NT2/D1 (cell line): ENCODE data around the gene PARD6A.

ENCODE experiments used
- DNase-seq: peaks from one replicate; pipeline ENCODE4 v3.0.0-alpha.2; 2011; ENCODE audit warnings: low read depth, low spot score
- H3K27me3 ChIP-seq: 2 replicates; pipeline ENCODE4 v1.6.0; 2011; ENCODE audit warnings: mild to moderate bottlenecking; ENCODE audit not compliant: insufficient read length, insufficient read depth
- H3K36me3 ChIP-seq: 2 replicates; pipeline ENCODE4 v1.6.1; 2011; ENCODE audit warnings: mild to moderate bottlenecking, low read length, mixed read lengths; ENCODE audit not compliant: insufficient read depth, insufficient read length
- H3K4me1 ChIP-seq: 2 replicates; pipeline ENCODE4 v1.5.1; 2011; ENCODE audit not compliant: insufficient read depth, insufficient read length
- H3K4me3 ChIP-seq: 2 replicates; pipeline ENCODE4 v1.5.1; 2011; ENCODE audit warnings: low read depth; ENCODE audit not compliant: insufficient read length
- H3K9ac ChIP-seq: 2 replicates; pipeline ENCODE4 v1.6.0; 2011; ENCODE audit warnings: low read depth; ENCODE audit not compliant: insufficient read length
- H3K9me3 ChIP-seq: 2 replicates; pipeline ENCODE4 v1.5.1; 2011; ENCODE audit warnings: mild to moderate bottlenecking, low read length; ENCODE audit not compliant: insufficient read depth
- SUZ12 ChIP-seq: IDR thresholded peaks from 2 replicates; pipeline ENCODE4 v1.6.1; 2011; ENCODE audit not compliant: insufficient read length, insufficient read depth; ENCODE audit errors: extremely low read depth
- YY1 ChIP-seq: IDR thresholded peaks from 2 replicates; pipeline ENCODE4 v1.6.1; 2011; ENCODE audit not compliant: insufficient read length, insufficient read depth
- ZNF274 ChIP-seq: IDR thresholded peaks from 2 replicates; pipeline ENCODE4 v1.6.1; 2011; ENCODE audit warnings: mild to moderate bottlenecking, low read depth, low read length

PARD6A gene

GRCh38 chr16:67644038-67644437 is 16.7 kb upstream of the PARD6A start:
- peaks cover 28% of the 10 kb centered on the region for H3K27me3 ChIP-seq
- H3K4me1 ChIP-seq, result peaks cover 8% of the 10 kb centered on the region
- H3K36me3 ChIP-seq, result peaks cover 9% of the 10 kb centered on the region
- DNase-seq, result no peak
- no peak overlapping the region for H3K4me3 ChIP-seq
- TF ChIP-seq ZNF274 (no peak), YY1 (no peak), SUZ12 (no peak)
- H3K9me3 ChIP-seq, result no peaks in the 10 kb centered on the region
- H3K9ac ChIP-seq, result no peak overlapping the region

- Histone ChIP-seq H3K36me3 (peaks cover 3% of the 10 kb centered on the region), H3K27me3 (peaks cover 28% of the 10 kb centered on the region), H3K4me3 (peak overlapping the region; percentile 46), H3K9ac (peak overlapping the region; percentile 79), H3K9me3 (no peaks in the 10 kb centered on the region), H3K4me1 (peaks cover 11% of the 10 kb centered on the region)
- DNase-seq, result no peak
- TF ChIP-seq ZNF274 (no peak), SUZ12 (no peak), YY1 (no peak)
These were observed 15.2 kb upstream of the PARD6A start for GRCh38 chr16:67645397-67646121.

DNA sequence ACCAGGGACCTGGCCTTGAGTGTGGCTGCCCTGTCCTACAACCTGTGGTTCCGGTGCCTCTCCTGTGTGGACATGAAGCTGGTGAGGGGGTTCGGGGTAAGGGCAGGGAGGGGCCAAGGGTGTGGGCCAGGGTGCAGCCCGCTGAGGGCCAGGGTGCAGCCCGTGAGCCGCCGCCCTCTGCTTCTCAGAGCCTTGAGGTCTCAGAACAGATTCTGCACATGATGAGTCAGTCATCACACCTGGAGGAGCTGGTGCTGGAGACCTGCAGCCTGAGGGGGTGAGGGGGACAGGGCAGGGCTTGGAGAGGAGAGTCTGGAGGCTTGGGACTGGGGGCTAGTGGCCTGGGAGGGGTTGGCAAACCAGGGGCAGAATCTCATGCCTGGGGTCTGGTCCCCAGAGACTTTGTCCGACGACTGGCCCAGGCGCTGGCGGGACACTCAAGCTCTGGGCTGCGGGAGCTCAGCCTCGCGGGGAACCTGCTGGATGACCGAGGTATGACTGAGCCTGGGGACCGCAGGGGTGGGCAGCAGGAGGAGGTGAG is 13.6 kb upstream of the PARD6A start:
- Histone ChIP-seq H3K36me3 (peaks cover 6% of the 10 kb centered on the region), H3K9ac (no peak overlapping the region), H3K4me3 (no peak overlapping the region), H3K9me3 (no peaks in the 10 kb centered on the region), H3K4me1 (peaks cover 11% of the 10 kb centered on the region), H3K27me3 (peaks cover 28% of the 10 kb centered on the region)
- DNase-seq, result no peak
- TF ChIP-seq SUZ12 (no peak), ZNF274 (no peak), YY1 (no peak)

DNA sequence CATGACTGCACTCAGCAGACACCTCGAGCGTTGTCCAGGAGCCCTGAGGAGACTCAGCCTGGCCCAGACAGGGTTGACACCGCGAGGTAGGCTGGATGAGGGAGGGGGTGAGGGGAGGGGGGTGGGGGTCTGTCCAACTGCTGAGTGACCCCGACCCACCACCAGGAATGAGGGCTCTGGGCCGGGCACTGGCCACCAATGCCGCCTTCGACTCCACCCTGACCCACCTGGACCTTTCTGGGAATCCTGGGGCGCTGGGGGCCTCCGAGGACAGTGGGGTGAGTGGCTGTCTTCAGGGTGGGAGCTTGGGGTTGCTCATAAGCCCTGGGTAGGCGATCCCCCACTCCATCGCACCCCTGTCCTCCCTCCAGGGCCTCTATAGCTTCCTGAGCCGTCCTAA is 13.1 kb upstream of the PARD6A start:
- no peak for DNase-seq
- Histone ChIP-seq H3K4me3 (no peak overlapping the region), H3K36me3 (peaks cover 6% of the 10 kb centered on the region), H3K4me1 (peaks cover 14% of the 10 kb centered on the region), H3K27me3 (peaks cover 28% of the 10 kb centered on the region), H3K9me3 (no peaks in the 10 kb centered on the region), H3K9ac (no peak overlapping the region)
- no peak for TF ChIP-seq YY1
- TF ChIP-seq ZNF274, result no peak
- no peak for TF ChIP-seq SUZ12

DNA sequence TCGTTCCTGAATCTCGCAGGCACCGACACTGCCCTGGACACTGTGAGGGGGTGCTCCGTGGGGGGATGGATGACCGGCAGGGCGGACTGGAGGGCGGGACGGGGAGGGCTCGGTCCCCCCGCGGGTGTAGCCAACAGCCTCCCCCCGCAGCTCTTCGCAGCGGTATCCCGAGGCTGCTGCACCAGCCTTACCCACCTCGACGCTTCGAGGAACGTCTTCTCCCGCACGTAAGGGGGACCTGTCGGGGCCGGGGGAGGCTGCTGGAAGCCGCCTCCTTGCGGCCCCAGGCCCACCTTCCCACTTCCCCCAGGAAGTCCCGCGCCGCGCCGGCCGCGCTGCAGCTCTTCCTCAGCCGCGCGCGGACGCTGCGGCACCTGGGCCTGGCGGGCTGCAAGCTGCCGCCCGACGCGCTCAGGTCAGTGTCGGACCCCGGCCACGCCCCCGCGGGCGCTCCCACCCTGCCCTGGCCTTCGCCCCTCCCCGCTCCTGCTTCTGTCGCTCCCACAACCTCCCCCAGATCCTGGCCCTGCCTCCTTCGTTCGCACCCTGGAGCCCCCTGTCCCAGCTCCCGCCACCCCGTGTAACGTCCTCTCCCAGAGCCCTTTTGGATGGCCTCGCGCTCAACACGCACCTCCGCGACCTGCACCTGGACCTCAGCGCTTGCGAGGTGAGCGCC is 12.5 kb upstream of the PARD6A start:
- no peak for DNase-seq
- Histone ChIP-seq H3K9me3 (no peaks in the 10 kb centered on the region), H3K4me3 (no peak overlapping the region), H3K9ac (no peak overlapping the region), H3K27me3 (peaks cover 29% of the 10 kb centered on the region), H3K4me1 (peaks cover 14% of the 10 kb centered on the region), H3K36me3 (peaks cover 6% of the 10 kb centered on the region)
- no peak for TF ChIP-seq YY1
- TF ChIP-seq ZNF274, result no peak
- TF ChIP-seq SUZ12, result no peak

GRCh38 chr16:67648764-67649407 is 11.9 kb upstream of the PARD6A start:
- H3K27me3 ChIP-seq, result peaks cover 30% of the 10 kb centered on the region
- H3K36me3 ChIP-seq, result peaks cover 6% of the 10 kb centered on the region
- H3K9ac ChIP-seq, result no peak overlapping the region
- H3K4me3 ChIP-seq, result no peak overlapping the region
- H3K4me1 ChIP-seq, result peaks cover 16% of the 10 kb centered on the region
- no peak for DNase-seq
- H3K9me3 ChIP-seq, result no peaks in the 10 kb centered on the region
- TF ChIP-seq SUZ12 (no peak), ZNF274 (no peak), YY1 (no peak)

GRCh38 chr16:67649494-67649931 is 11.2 kb upstream of the PARD6A start:
- peaks cover 24% of the 10 kb centered on the region for H3K27me3 ChIP-seq
- H3K9me3 ChIP-seq, result no peaks in the 10 kb centered on the region
- TF ChIP-seq YY1 (no peak), SUZ12 (no peak), ZNF274 (no peak)
- H3K36me3 ChIP-seq, result peaks cover 7% of the 10 kb centered on the region
- no peak overlapping the region for H3K4me3 ChIP-seq
- H3K9ac ChIP-seq, result no peak overlapping the region
- peaks cover 19% of the 10 kb centered on the region for H3K4me1 ChIP-seq
- DNase-seq, result no peak
